HepG2 (cell line): ENCODE data around the gene UBE2C. TPM values are rescaled to one million over a fixed set of nuclear protein-coding genes. Genes with fewer than 3 reads are reported as not detected.
A peak's percentile ranks its signal among the peaks of the same experiment; 100 is the strongest.

Source experiments
- ATAC-seq: fragments of 200-7000 bp; cut with Tn5 transposase; 3 replicates; pipeline ENCODE4 v1.9.1; 2020; ENCODE audit warnings: mild to moderate bottlenecking, moderate library complexity
- Bru-seq: library from RNA; stranded (reverse); fragments of 400-500 nt; gene quantifications from one replicate; lab custom pipeline; 2021; lab: Mats Ljungman, UMichigan
- BruChase-seq, 2 experiments: library from RNA; stranded (reverse); fragments of 400-500 nt; gene quantifications; one replicate each; lab custom pipeline; 2021; lab: Mats Ljungman, UMichigan
- BruUV-seq: library from RNA; stranded (reverse); fragments of 400-500 nt; replicated peaks from 2 replicates; lab custom pipeline; 2021; lab: Mats Ljungman, UMichigan
- CTCF ChIA-PET: fragments of 300-600 bp; formaldehyde crosslinking; extraction: SDS; loops from one replicate; lab custom pipeline; 2021; ENCODE audit warnings: low total read pairs, inconsistent platforms, low intra/inter-chr PET ratio; lab: Yijun Ruan, JAX
- POLR2A ChIA-PET: fragments of 350-600 bp; sonication (Branson Sonifier 250); formaldehyde crosslinking; loops from one replicate; lab custom pipeline; 2020; ENCODE audit warnings: antibody characterized with exemption, inconsistent platforms; lab: Yijun Ruan, JAX
- DNase-seq: peaks from one replicate; pipeline ENCODE4 v3.0.0-alpha.2; 2015; ENCODE audit warnings: low spot score
- FAIRE-seq: peaks from 3 replicates; lab custom pipeline; 2011; peaks lifted over from hg19 to GRCh38; lab: Jason Lieb, UNC
- H2AFZ ChIP-seq: one replicate; pipeline ENCODE4 v1.6.1; 2011; ENCODE audit warnings: low read length, inconsistent platforms
- H3K27ac ChIP-seq: fragments of 300-600 bp; 3 replicates; pipeline ENCODE4 v1.8.0; 2011; ENCODE audit warnings: mixed run types, mild to moderate bottlenecking, mixed read lengths, low read length, inconsistent platforms; ENCODE audit not compliant: insufficient read depth; ENCODE audit errors: extremely low read length
- H3K27me3 ChIP-seq, 2 experiments: fragments of 200-600 bp in 1 of 2; 2 replicates in 1 of 2; 3 replicates in 1 of 2; pipeline versions ENCODE4 v1.6.0 to v1.8.0; 2011; ENCODE audit warnings: low read length in 2 of 2, mild to moderate bottlenecking in 2 of 2, moderate library complexity in 2 of 2, inconsistent platforms in 1 of 2; ENCODE audit not compliant: insufficient read depth in 2 of 2, control insufficient read depth in 1 of 2
- H3K36me3 ChIP-seq, 2 experiments: fragments of 200-600 bp in 1 of 2; replicated peaks in 1 of 2; 2 replicates in 1 of 2; 3 replicates in 1 of 2; pipeline versions ENCODE4 v1.5.1 to v1.8.0; 2011; ENCODE audit warnings: low read length in 2 of 2, inconsistent platforms in 1 of 2; ENCODE audit not compliant: insufficient read depth in 2 of 2, control insufficient read depth in 1 of 2
- H3K4me1 ChIP-seq: 2 replicates; pipeline ENCODE4 v1.5.1; 2012; ENCODE audit warnings: low read length, inconsistent platforms; ENCODE audit not compliant: insufficient read depth
- H3K4me2 ChIP-seq: 2 replicates; pipeline ENCODE4 v1.6.0; 2011; ENCODE audit warnings: low read depth, low read length, inconsistent platforms
- H3K4me3 ChIP-seq, 3 experiments: fragments of 200-600 bp in 1 of 3; sonication (generic), shearing (Covaris generic) in 1 of 3; replicated peaks in 1 of 3; 2 replicates each; pipeline ENCODE4 v1.5.1; 2011 to 2016; ENCODE audit warnings: low read length in 3 of 3, inconsistent platforms in 2 of 3, low read depth in 2 of 3, mild to moderate bottlenecking in 2 of 3, control low read depth in 1 of 3, mixed read lengths in 1 of 3; ENCODE audit not compliant: insufficient read depth in 1 of 3
- H3K79me2 ChIP-seq: one replicate; pipeline ENCODE4 v1.6.1; 2011; ENCODE audit warnings: low read length, inconsistent platforms; ENCODE audit not compliant: insufficient read depth
- H3K9ac ChIP-seq: 2 replicates; pipeline ENCODE4 v1.6.0; 2011; ENCODE audit warnings: mild to moderate bottlenecking, low read depth, low read length, inconsistent platforms; ENCODE audit not compliant: insufficient read depth
- H3K9me3 ChIP-seq: 2 replicates; pipeline ENCODE4 v1.5.1; 2012; ENCODE audit warnings: mild to moderate bottlenecking, low read length
- H4K20me1 ChIP-seq: 2 replicates; pipeline ENCODE4 v1.6.0; 2011; ENCODE audit warnings: inconsistent platforms, mild to moderate bottlenecking, low read length, moderate library complexity; ENCODE audit not compliant: insufficient read depth
- CREM ChIP-seq, 2 experiments: sonication (generic) in 1 of 2; formaldehyde crosslinking in 1 of 2; IDR thresholded peaks; 2 replicates each; pipeline versions ENCODE4 v1.4.0 to v1.6.1; 2016 to 2020; ENCODE audit warnings: antibody characterized with exemption in 1 of 2, mild to moderate bottlenecking in 1 of 2, missing genetic modification reagents in 1 of 2
- ELF3 ChIP-seq: IDR thresholded peaks from 2 replicates; pipeline ENCODE4 v1.6.1; 2016; ENCODE audit warnings: missing genetic modification reagents, missing compliant biosample characterization
- GABPB1 ChIP-seq: IDR thresholded peaks from 2 replicates; pipeline ENCODE4 v1.6.1; 2016; ENCODE audit warnings: mild to moderate bottlenecking, missing genetic modification reagents, moderate library complexity, missing compliant biosample characterization
- HMGXB4 ChIP-seq, 2 experiments: sonication (generic) in 1 of 2; formaldehyde crosslinking in 1 of 2; IDR thresholded peaks; 2 replicates each; pipeline versions ENCODE4 v1.4.0 to v1.6.1; 2018 to 2020; ENCODE audit warnings: missing genetic modification reagents in 2 of 2, borderline replicate concordance in 1 of 2, low read depth in 1 of 2, mild to moderate bottlenecking in 1 of 2, missing biosample characterization in 1 of 2
- NCOA2 ChIP-seq: sonication (generic); formaldehyde crosslinking; IDR thresholded peaks from 2 replicates; pipeline ENCODE4 v1.8.0; 2022; ENCODE audit warnings: inconsistent platforms
- STAT5B ChIP-seq: sonication (generic); formaldehyde crosslinking; IDR thresholded peaks from 2 replicates; pipeline ENCODE4 v1.4.0; 2020; ENCODE audit warnings: missing genetic modification reagents
- ZBTB26 ChIP-seq: IDR thresholded peaks from 2 replicates; pipeline ENCODE4 v1.6.1; 2016; ENCODE audit warnings: missing compliant biosample characterization, missing genetic modification reagents, borderline replicate concordance
- ZFYVE20 ChIP-seq: sonication (generic); formaldehyde crosslinking; IDR thresholded peaks from 2 replicates; pipeline ENCODE4 v1.8.0; 2023; ENCODE audit warnings: low read depth, mild to moderate bottlenecking, moderate library complexity, missing genetic modification reagents, borderline replicate concordance
- ZNF766 ChIP-seq: sonication (generic); formaldehyde crosslinking; IDR thresholded peaks from 2 replicates; pipeline ENCODE4 v1.5.0; 2020; ENCODE audit warnings: missing genetic modification reagents, borderline replicate concordance
- ZNF768 ChIP-seq: sonication (generic); formaldehyde crosslinking; IDR thresholded peaks from 2 replicates; pipeline ENCODE4 v1.4.0; 2020; ENCODE audit warnings: missing genetic modification reagents
- WGBS: methylation state at CpG from one replicate; pipeline ENCODE4 v1.1.6; 2017; ENCODE audit warnings: low lambda C conversion rate; 5-methylcytosine and 5-hydroxymethylcytosine counted together
- in situ Hi-C: cut with HindIII; loops from 2 replicates; pipeline ENCODE4 v1.10.0; 2017; ENCODE audit warnings: low pct_unique_long_range_greater_than_20kb; ENCODE audit not compliant: extremely low pct_ligation_motif_present
- intact Hi-C: fragments of 100-400 bp; cut with micrococcal nuclease; formaldehyde crosslinking; loops from one replicate; pipeline ENCODE4 v1.10.0; 2022; ENCODE audit not compliant: unreplicated experiment
- long read RNA-seq, 2 experiments: library from RNA in 1 of 2; library from polyadenylated mRNA in 1 of 2; stranded (forward) in 1 of 2; unstranded in 1 of 2; transcript quantifications; one replicate each; pipeline ENCODE4 v2.0.0, GENCODE V29; 2019 to 2022
- polyA minus RNA-seq, 3 experiments: library from RNA; depleted of rRNA, polyadenylated mRNA; stranded (reverse); fragments of >200 nt; gene quantifications; 2 replicates each; pipeline ENCODE4 v1.2.3, GENCODE V29; 2011; ENCODE audit warnings: low replicate concordance in 1 of 3
- polyA plus RNA-seq, 8 experiments: library from polyadenylated mRNA; depleted of rRNA in 3 of 8; stranded (reverse) in 7 of 8; unstranded in 1 of 8; fragments of >200 nt; fragmentation: Illumina TruSeq in 4 of 8; extraction: Trizol in 4 of 8; gene quantifications; 2 replicates each; pipeline versions ENCODE4 v1.2.1 to v1.2.3, GENCODE V29; 2011 to 2016; ENCODE audit warnings: low read depth in 4 of 8, missing spikeins in 1 of 8, mixed read lengths in 1 of 8; ENCODE audit not compliant: insufficient read depth in 1 of 8
- total RNA-seq, 5 experiments: library from RNA; depleted of rRNA; stranded (reverse); fragments of >200 nt; fragmentation: Illumina TruSeq; extraction: Trizol; gene quantifications; 2 replicates each; pipeline ENCODE4 v1.2.3, GENCODE V29; 2016; ENCODE audit warnings: low read depth in 1 of 5

The UBE2C gene
- total RNA-seq (2016; rRNA removed; fragmentation: Illumina TruSeq; extraction: Trizol): 123 and 139 TPM in 2 replicates
- total RNA-seq (2016; cell fraction: cytosol; rRNA removed; fragmentation: Illumina TruSeq; extraction: Trizol; ENCODE audit: low read depth): 108 and 125 TPM in 2 replicates
- 118 and 139 TPM in 2 replicates for total RNA-seq (2016; cell fraction: insoluble cytoplasmic fraction; rRNA removed; fragmentation: Illumina TruSeq; extraction: Trizol)
- 79.5 and 81.6 TPM in 2 replicates for total RNA-seq (2016; cell fraction: membrane; rRNA removed; fragmentation: Illumina TruSeq; extraction: Trizol)
- 34.2 and 41.5 TPM in 2 replicates for total RNA-seq (2016; cell fraction: nucleus; rRNA removed; fragmentation: Illumina TruSeq; extraction: Trizol)
- polyA plus RNA-seq (2011; rRNA removed): 58.6 and 100 TPM in 2 replicates
- polyA plus RNA-seq (2011; cell fraction: cytosol; rRNA removed): 63.8 and 96.2 TPM in 2 replicates
- polyA plus RNA-seq (2011; cell fraction: nucleus; rRNA removed): 29.8 and 37.6 TPM in 2 replicates
- polyA plus RNA-seq (2012): 47.4 and 65.0 TPM in 2 replicates
- polyA plus RNA-seq (2016; cell fraction: cytosol; fragmentation: Illumina TruSeq; extraction: Trizol; ENCODE audit: low read depth): 79.9 and 83.0 TPM in 2 replicates
- 212 and 226 TPM in 2 replicates for polyA plus RNA-seq (2016; cell fraction: insoluble cytoplasmic fraction; fragmentation: Illumina TruSeq; extraction: Trizol; ENCODE audit: low read depth)
- polyA plus RNA-seq (2016; cell fraction: membrane; fragmentation: Illumina TruSeq; extraction: Trizol; ENCODE audit: low read depth): 72.2 and 74.7 TPM in 2 replicates
- 105 and 106 TPM in 2 replicates for polyA plus RNA-seq (2016; cell fraction: nucleus; fragmentation: Illumina TruSeq; extraction: Trizol; ENCODE audit: insufficient read depth, low read depth)
- 49.8 and 263 TPM in 2 replicates for polyA minus RNA-seq (2011; rRNA and poly(A)+ RNA removed; ENCODE audit: low replicate concordance)
- polyA minus RNA-seq (2011; cell fraction: cytosol; rRNA and poly(A)+ RNA removed): 28.6 and 38.5 TPM in 2 replicates
- 13.6 and 17.3 TPM in 2 replicates for polyA minus RNA-seq (2011; cell fraction: nucleus; rRNA and poly(A)+ RNA removed)
- Bru-seq, nascent RNA: percentile 77 among the genes with signal in this experiment
- BruChase-seq, experiment 1, labeled RNA remaining after a 6-hour chase: percentile 93 among the genes with signal in this experiment
- percentile 88 among the genes with signal in this experiment for BruChase-seq, experiment 2, labeled RNA remaining after a 2-hour chase
- long read RNA-seq, experiment 1, transcript UBE2C-204 (6 exons, 850 nt): major isoform, 112 of 120 reads
- long read RNA-seq, experiment 1, partial matches to known transcripts: 1 of 120 reads
- long read RNA-seq, experiment 1, other reads (novel, unspliced or antisense): 2 of 120 reads
- long read RNA-seq, experiment 2, transcript UBE2C-204 (6 exons, 850 nt): major isoform, 64 of 78 reads
- long read RNA-seq, experiment 2, partial matches to known transcripts: 3 of 78 reads
- long read RNA-seq, experiment 2, other reads (novel, unspliced or antisense): 5 of 78 reads

- peaks cover 30% of the 10 kb centered on the region for H3K4me1 ChIP-seq
- ATAC-seq (peak; percentile 98), FAIRE-seq (peak; percentile 72), DNase-seq (peak; percentile 94)
- peak within 1 kb of the TSS; percentile 78 for H3K4me2 ChIP-seq
- BruUV-seq: no TSS peak
- POLR2A ChIA-PET: interaction anchor here (1.1 kb wide), 1 partner anchor 68 kb away, joined by 5 read pairs; the partner anchor contains the start of gene ZSWIM1
- H3K27me3 ChIP-seq: no peaks in the 10 kb centered on the region
- CTCF ChIA-PET: no interaction called here
- peaks cover 15% of the 10 kb centered on the region for H3K79me2 ChIP-seq
- H3K36me3 ChIP-seq: peaks cover 18 to 43% of the 10 kb centered on the region in 2 experiments
- peak within 1 kb of the TSS; percentile 67 to 83 (median 81) for H3K4me3 ChIP-seq
- WGBS: 64% methylated on average over 65 of the region's 65 CpGs
- in situ Hi-C loops: no loop called here
- H4K20me1 ChIP-seq: no peaks in the 10 kb centered on the region
- H3K27ac ChIP-seq: peak within 1 kb of the TSS; percentile 66
- no peak within 1 kb of the TSS for H2AFZ ChIP-seq
- H3K9me3 ChIP-seq: no peaks in the 10 kb centered on the region
- peak within 1 kb of the TSS; percentile 79 for H3K9ac ChIP-seq
- intact Hi-C loops: no loop called here
- TF ChIP-seq NCOA2: no peak
- TF ChIP-seq HMGXB4 (CRISPR knock-in tag; IDR thresholded peaks at IDR 0.05; ENCODE audit: borderline replicate concordance in 1 of 2, low read depth in 1 of 2): peak in 1 of 2 experiments; percentile 74; a peak in 2 of 4 replicates
- peak; percentile 47; the same call in 1 of the 2 replicates for TF ChIP-seq ZNF768 (CRISPR knock-in tag)
- 0 out of 2 replicates have a peak, but pooled peaks have one; percentile 60 for TF ChIP-seq STAT5B (CRISPR knock-in tag)
- TF ChIP-seq ELF3 (CRISPR knock-in tag): no peak
- TF ChIP-seq ZFYVE20 (CRISPR knock-in tag): peak; percentile 57; the same call in 1 of the 2 replicates
- TF ChIP-seq GABPB1: peak; percentile 63
- TF ChIP-seq CREM (IDR thresholded peaks at IDR 0.05): peak; percentile 67
- TF ChIP-seq CREM (CRISPR knock-in tag; IDR thresholded peaks at IDR 0.05): 0 out of 2 replicates have a peak, but pooled peaks have one; percentile 25
- no peak; the same call in 1 of the 2 replicates for TF ChIP-seq ZBTB26
- TF ChIP-seq ZNF766 (CRISPR knock-in tag): peak; percentile 92
Observed at GRCh38 chr20:45812157-45813005, at the start of gene UBE2C. TSS of gene UBE2C (plus strand) at chr20:45812644. CDS start at chr20:45812696, 52 bp downstream.
